ENCODE measurements around the gene CDC27. TPM values are rescaled to one million over a fixed set of nuclear protein-coding genes. Genes with fewer than 3 reads are reported as not detected.

CDC27 gene
- total RNA-seq, 1 donor: 61.6 TPM

DNA sequence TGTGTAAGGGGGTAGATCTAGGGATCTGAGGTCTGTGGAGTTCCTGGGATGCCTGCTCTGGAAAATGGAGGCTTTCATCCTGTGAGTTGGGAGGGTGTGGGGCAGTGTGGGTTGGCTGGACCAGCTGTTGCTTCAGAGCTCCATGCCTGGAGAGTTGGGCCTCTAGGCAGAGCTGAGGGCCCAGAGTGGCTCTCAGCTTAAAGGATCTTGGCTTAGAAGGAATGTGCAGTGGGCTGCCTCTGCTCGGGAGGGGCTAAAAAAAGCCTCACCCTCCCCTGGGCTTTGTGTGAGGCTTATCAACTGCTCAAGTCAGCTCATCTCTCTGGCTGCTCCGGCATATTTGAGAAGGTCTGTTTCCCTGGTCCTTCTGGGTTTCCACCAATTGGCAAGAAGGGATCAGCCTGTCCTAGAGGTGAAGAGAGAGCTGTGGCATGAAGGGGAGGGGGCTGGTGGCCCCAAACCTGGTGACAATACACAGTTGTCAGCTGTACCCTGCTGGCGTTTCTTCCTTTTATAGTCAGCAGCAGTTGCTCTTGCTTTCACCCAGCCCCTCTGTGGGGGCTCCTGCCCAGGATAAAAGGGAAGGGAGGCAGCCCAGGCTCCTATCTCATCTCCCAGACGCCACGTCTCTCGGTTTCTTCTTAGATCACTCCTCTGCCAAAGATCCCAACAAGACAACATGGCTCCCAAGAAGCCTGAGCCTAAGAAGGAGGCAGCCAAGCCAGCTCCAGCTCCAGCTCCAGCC lies 19.8 kb upstream of the CDC27 start, which contains the start of gene MYL4:
MYL4 (plus strand) TSS at position 605 of the 745 bp plus-strand sequence; CDS start at position 680, 75 bp downstream.
- Histone ChIP-seq H3K9me3 (ENCODE audit: low read depth, low read length) (no peaks in the 10 kb centered on the region), H3K4me1 (ENCODE audit: insufficient read depth, low read length) (peaks cover 35% of the 10 kb centered on the region), H3K4me3 (ENCODE audit: low read length) (no peak within 1 kb of the TSS), H3K27me3 (ENCODE audit: insufficient read depth, low read length) (no peaks in the 10 kb centered on the region)

DNA sequence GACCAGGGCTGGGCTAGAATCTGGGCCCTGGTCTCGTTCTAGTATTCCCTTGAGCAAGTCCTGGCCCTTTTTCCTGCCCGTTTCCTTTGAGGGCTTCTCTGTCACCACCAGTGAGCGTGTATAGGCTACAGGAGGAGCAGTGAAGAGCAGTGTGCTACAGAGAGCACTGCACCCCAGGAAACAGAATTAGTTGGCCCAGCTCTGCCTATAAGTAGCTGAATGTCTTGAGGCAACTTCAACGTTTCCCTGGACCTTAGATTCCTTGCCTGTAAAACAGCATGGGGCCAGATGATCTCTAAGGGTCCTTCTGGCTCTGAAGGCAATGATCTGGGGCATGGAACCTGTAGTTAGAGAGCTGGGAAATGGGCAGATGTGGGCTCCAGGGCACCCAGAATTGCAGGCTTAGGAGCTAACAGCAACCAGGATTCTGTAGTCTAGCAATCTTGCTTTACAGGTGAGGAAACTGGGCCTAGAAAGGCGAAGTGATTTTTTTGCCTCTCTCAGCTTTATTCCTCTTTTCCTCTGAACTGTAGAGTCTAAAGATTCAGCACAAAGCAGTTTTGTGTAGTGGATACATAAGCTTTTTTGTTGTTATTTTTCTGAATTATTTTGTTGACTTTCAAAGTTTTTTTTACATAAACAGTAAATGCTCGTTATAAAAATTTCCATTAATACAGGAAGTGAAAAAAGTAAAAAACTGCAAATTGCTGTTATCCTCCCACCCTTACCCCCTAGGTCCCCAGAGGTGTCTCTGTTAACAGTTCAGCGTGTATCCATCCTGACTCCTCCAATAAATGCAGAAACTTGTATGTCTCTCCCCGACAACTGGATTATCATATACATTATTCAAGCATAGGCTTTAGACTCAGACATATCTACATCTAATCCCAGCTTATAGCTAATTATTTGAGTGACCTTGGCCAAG lies 18.3 kb upstream of the CDC27 start:
- Histone ChIP-seq H3K27me3 (ENCODE audit: insufficient read depth, low read length) (no peaks in the 10 kb centered on the region), H3K4me1 (ENCODE audit: insufficient read depth, low read length) (peaks cover 40% of the 10 kb centered on the region), H3K9me3 (ENCODE audit: low read depth, low read length) (no peaks in the 10 kb centered on the region), H3K4me3 (ENCODE audit: low read length) (no peak overlapping the region)

DNA sequence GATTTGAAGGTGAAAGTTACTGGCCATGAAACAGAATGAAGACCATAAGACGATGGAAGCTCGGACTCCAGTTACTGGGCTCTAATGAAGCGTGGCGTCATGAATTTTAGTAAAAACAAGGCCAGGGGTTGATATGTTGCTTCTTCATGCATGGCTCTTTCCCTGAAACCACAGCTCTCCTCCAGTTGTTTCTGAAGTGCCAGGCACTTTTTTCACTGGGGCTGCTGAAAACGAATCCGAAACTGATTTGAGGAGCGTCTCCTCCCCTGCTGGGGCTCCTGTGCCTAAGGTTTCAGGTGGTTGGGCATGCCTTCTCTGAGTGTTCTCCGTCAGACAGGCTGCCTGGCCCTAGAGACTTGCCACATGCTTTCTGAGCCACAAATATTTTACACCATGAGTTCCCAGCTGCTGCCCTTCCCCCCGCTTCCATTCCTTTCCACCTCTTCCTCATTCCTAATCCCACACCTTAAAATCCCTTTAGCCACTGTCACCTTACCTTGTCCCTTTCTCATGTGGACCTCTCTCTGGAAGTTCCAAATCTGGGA lies 16.4 kb upstream of the CDC27 start:
- no peaks in the 10 kb centered on the region for H3K27me3 ChIP-seq (ENCODE audit: insufficient read depth, low read length)
- H3K4me3 ChIP-seq (ENCODE audit: low read length): no peak overlapping the region
- peaks cover 47% of the 10 kb centered on the region for H3K4me1 ChIP-seq (ENCODE audit: insufficient read depth, low read length)
- H3K9me3 ChIP-seq (ENCODE audit: low read depth, low read length): no peaks in the 10 kb centered on the region

DNA sequence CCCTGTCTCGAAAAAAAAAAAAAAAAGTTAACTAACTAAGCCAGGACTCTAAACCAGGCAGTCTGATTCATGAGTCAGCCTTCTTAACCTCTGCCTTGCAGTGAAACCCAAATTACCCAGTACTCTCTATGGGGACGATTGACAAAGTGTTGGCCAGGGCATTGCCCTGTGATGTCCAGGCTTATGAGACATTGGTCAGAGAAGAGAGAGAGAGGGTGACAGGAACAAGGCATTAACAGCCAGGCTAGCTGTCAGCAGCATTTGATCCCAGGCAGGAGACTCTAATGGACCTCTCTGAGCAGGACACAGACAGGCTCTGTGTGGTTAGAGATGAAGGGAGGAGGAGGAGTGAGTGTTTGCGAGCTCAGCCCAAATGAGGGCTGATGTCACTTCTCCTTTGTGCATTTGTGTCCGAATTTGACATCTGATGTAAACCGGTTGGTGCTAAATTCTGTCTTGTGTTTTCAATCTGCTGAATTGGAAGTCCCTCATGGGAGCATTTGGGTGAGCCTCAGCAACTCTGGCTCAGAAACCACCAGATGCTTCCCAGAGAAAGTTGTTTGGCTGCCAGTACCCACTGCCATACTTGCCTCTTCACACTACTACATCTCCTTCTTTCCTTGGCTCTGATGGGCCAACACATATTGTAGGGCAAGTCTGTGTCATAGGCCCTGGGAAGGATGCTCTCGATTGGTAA lies 15.8 kb upstream of the CDC27 start:
- Histone ChIP-seq H3K27me3 (ENCODE audit: insufficient read depth, low read length) (no peaks in the 10 kb centered on the region), H3K9me3 (ENCODE audit: low read depth, low read length) (no peaks in the 10 kb centered on the region), H3K4me3 (ENCODE audit: low read length) (no peak overlapping the region), H3K4me1 (ENCODE audit: insufficient read depth, low read length) (peaks cover 53% of the 10 kb centered on the region)

DNA sequence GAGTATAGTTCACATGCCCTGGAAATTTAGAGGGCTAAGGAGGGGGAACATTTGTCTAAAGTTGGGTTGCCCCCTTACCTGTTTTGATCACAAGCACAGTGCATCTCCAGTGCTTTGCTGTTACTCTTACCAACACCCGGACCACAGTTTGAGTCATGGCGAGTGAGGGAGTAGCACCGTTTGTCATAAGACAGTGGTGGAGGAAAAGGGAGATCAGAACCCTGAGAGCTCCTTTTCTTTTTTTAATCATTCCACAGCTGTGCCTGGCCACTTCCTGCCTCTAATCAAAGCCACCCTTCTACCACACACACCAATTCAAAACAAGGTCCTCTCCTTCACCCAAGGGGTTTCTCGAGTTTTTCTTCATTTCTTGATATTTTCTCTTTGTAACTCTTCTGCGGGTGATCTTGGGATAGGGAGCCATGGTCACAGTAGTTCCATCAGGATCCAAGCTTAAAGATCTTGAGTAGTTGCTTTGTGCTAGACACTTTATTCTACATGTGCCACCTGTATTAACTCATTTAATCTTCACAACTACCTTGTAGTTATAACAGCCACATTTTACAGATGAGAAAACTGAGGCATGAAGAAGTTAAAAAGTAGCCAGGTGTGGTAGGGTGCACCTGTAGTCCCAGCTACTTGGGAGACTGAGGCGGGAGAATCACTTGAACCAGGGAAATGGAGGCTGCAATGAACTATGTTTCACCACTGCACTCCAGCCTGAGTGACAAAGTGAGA lies 15.1 kb upstream of the CDC27 start:
- no peaks in the 10 kb centered on the region for H3K9me3 ChIP-seq (ENCODE audit: low read depth, low read length)
- peaks cover 60% of the 10 kb centered on the region for H3K4me1 ChIP-seq (ENCODE audit: insufficient read depth, low read length)
- no peaks in the 10 kb centered on the region for H3K27me3 ChIP-seq (ENCODE audit: insufficient read depth, low read length)
- no peak overlapping the region for H3K4me3 ChIP-seq (ENCODE audit: low read length)

DNA sequence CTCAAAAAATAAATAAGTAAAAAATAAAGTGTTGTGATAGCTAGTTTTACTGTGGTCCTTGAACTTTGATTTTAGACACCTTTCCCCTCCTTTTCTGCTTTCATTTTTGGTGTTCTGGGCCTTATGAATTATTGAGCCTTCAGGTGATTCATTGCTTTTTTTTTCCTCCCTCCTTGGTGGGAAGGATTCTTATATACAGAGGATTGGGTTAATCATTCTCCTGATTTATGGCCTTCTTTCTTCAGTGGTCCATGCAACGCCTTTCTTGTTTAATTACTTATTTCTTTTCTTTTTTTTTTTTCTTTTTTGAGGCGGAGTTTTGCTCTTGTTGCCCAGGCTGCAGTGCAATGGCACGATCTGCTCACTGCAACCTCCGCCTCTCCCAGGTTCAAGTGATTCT lies 12.1 kb upstream of the CDC27 start:
- Histone ChIP-seq H3K9me3 (ENCODE audit: low read depth, low read length) (no peaks in the 10 kb centered on the region), H3K4me3 (ENCODE audit: low read length) (no peak overlapping the region), H3K4me1 (ENCODE audit: insufficient read depth, low read length) (peaks cover 48% of the 10 kb centered on the region), H3K27me3 (ENCODE audit: insufficient read depth, low read length) (no peaks in the 10 kb centered on the region)

DNA sequence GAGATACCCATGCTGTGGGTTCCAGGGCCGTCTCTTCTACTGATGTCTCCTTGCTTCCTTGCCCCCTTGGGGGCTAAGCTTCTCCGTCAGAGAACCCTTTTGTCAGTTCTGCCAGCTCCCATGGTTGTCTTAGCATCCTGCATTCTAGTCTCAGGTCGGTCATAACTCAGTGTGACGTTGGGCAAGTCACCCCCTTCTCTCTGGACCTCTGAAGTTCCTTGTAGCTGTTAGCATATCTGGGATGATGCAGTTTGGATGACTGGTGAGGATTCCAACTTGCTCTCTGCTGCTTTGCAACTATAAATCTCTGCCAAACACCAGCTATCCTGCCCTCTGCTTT lies 11.2 kb upstream of the CDC27 start:
- H3K27me3 ChIP-seq (ENCODE audit: insufficient read depth, low read length): no peaks in the 10 kb centered on the region
- H3K4me3 ChIP-seq (ENCODE audit: low read length): no peak overlapping the region
- peaks cover 40% of the 10 kb centered on the region for H3K4me1 ChIP-seq (ENCODE audit: insufficient read depth, low read length)
- H3K9me3 ChIP-seq (ENCODE audit: low read depth, low read length): no peaks in the 10 kb centered on the region

DNA sequence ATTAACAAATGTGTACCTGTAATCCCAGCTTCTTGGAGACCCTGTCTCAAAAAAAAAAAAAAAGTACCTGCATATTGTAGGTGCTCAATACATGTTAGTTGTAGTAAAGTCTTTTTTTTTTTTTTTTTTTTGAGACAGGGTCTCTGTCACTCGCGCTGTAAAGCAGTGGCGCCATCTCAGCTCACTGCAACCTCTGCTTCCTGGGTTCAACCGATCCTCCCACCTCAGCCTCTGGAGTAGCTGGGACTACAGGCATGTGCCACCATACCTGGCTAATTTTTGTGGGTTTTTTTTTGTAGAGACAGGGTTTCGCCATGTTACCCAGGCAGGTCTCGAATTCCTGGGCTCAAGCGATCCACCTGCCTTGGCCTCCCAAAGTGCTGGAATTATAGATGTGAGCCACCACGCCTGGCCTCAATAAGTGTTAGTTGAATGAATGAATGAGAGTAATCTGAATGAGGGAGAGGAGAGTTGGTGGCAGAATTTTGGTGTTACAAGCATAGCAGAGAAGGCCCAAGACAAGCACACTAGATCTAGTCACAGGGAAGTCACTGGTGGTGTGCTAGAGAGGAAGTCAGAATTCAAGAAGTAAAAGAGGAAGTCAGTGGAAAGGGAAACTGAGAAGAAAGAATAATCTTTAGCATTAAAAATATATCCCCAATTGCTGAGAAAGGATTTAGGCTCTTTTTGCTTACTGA lies 10.7 kb upstream of the CDC27 start:
- H3K9me3 ChIP-seq (ENCODE audit: low read depth, low read length): no peaks in the 10 kb centered on the region
- H3K4me3 ChIP-seq (ENCODE audit: low read length): no peak overlapping the region
- H3K4me1 ChIP-seq (ENCODE audit: insufficient read depth, low read length): peaks cover 34% of the 10 kb centered on the region
- no peaks in the 10 kb centered on the region for H3K27me3 ChIP-seq (ENCODE audit: insufficient read depth, low read length)

DNA sequence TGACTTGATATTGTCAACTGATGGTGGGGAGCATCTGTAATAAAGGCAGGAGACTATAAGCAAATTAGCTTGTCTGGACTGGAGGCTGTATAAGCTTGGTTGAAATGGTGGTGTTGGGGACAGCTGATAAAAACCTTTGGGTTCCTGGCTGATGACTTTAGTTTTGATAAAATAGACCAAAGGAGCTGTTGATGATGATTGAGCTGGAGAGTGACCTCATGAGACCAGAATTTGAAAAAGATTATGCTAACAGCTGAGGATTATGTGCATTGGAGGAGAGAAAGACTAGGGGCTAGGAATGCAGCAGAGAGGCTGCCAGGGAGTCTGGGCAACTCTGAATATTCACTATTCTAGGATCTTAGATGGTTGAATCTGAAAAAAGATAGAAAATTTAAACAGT lies 8.7 kb upstream of the CDC27 start:
- Histone ChIP-seq H3K4me1 (ENCODE audit: insufficient read depth, low read length) (peaks cover 21% of the 10 kb centered on the region), H3K4me3 (ENCODE audit: low read length) (no peak overlapping the region), H3K9me3 (ENCODE audit: low read depth, low read length) (no peaks in the 10 kb centered on the region), H3K27me3 (ENCODE audit: insufficient read depth, low read length) (no peaks in the 10 kb centered on the region)

DNA sequence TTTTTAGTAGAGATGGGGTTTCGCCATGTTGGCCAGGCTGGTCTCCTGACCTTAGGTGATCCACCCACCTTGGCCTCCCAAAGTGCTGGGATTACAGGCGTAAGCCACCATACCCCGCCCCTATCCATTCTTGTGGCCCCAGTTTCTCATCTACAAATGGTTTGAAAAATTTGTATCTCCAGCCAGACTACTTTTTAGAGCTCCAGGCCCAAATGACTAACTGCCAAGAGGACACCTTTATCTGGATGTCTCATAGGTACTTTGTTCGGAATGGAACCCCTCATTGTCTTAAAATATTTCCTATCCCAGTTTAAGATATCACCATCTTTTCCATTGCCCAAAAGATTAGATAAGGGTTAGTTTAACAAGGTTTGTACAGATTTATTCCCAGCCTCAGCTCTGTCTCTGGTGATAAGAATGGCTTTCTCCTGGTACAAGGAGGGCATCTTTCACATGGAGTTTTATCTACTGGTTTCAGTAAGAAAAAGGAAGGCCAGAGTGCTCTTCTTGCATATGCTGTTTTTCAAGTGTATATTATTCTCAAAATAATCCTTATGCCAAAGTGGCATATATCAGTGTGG lies 4.9 kb upstream of the CDC27 start:
- Histone ChIP-seq H3K4me1 (ENCODE audit: insufficient read depth, low read length) (no peaks in the 10 kb centered on the region), H3K27me3 (ENCODE audit: insufficient read depth, low read length) (no peaks in the 10 kb centered on the region), H3K9me3 (ENCODE audit: low read depth, low read length) (no peaks in the 10 kb centered on the region), H3K4me3 (ENCODE audit: low read length) (no peak overlapping the region)

DNA sequence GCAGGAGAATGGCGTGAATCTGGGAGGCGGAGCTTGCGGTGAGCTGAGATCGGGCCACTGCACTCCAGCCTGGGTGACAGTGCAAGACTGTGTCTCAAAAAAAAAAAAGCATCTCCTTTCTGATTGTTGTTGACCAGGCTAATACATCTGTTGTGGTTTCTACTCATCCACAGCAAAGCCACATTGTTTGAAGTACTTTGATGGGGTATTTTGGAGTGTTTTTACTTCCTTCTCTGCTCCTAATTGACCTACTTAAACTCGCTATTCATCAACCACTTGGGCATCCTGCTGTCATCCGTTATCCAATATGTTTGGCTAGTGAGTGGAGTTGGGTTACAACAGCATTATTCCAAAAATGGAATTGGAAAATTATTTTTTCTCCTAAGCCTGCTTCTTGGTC lies 3.5 kb upstream of the CDC27 start:
- Histone ChIP-seq H3K9me3 (ENCODE audit: low read depth, low read length) (no peaks in the 10 kb centered on the region), H3K27me3 (ENCODE audit: insufficient read depth, low read length) (no peaks in the 10 kb centered on the region), H3K4me3 (ENCODE audit: low read length) (no peak overlapping the region), H3K4me1 (ENCODE audit: insufficient read depth, low read length) (peaks cover 6% of the 10 kb centered on the region)

DNA sequence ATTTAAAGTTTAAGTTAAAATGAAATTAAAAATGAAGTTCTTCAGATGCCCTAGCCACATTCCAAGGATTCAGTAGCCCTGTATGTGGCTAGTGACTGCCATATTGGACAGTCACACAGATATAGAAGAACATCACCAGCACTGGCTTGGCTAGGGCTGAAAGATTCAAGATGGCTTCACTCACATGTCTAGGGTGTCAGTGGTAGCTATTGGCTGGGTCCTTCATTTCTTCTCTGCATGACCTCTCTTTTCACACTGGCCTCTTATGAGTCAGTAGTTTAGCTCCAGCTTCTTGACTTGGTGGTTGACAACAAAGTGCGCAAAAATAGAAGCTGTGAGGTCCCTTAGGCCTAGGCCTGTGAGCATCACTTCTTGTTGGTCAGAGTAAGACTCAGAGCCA lies 1.7 kb upstream of the CDC27 start:
- peaks cover 14% of the 10 kb centered on the region for H3K4me1 ChIP-seq (ENCODE audit: insufficient read depth, low read length)
- no peaks in the 10 kb centered on the region for H3K27me3 ChIP-seq (ENCODE audit: insufficient read depth, low read length)
- no peak overlapping the region for H3K4me3 ChIP-seq (ENCODE audit: low read length)
- H3K9me3 ChIP-seq (ENCODE audit: low read depth, low read length): no peaks in the 10 kb centered on the region

DNA sequence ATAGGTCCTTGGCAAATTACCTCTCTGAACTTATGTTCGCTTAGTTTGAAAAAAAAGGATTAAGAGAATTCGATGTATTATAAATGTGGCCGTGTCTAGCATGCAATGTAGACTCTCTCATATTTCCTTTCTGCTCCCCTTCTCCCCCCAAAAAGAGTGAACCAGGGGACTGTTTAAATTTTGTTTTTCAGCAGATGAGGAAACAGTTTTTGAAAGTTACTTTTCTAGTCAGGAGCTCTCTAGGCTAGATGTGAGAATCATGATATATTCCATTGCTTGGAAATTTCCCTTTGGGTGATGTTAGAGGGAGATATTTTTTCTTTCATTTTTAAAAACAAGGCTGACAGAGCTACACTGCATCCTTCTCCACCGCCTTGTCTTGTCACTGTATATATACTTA lies 1.1 kb upstream of the CDC27 start:
- Histone ChIP-seq H3K27me3 (ENCODE audit: insufficient read depth, low read length) (no peaks in the 10 kb centered on the region), H3K9me3 (ENCODE audit: low read depth, low read length) (no peaks in the 10 kb centered on the region), H3K4me1 (ENCODE audit: insufficient read depth, low read length) (peaks cover 16% of the 10 kb centered on the region), H3K4me3 (ENCODE audit: low read length) (no peak overlapping the region)
